Skin epidermis (tissue), 12 donors: ENCODE results near the gene CHD1L.

Experiments
- H3K27ac ChIP-seq, 21 experiments: fragments of 200-600 bp; sonication (generic) in 11 of 21; one replicate each; pipeline ENCODE4 v1.5.0; 2020; ENCODE audit warnings: mild to moderate bottlenecking in 3 of 21, inconsistent platforms in 2 of 21, moderate library complexity in 2 of 21
- H3K4me3 ChIP-seq, 7 experiments: fragments of 200-600 bp; sonication (generic) in 2 of 7; one replicate each; pipeline ENCODE4 v1.5.0; 2020; ENCODE audit warnings: inconsistent platforms in 2 of 7, mild to moderate bottlenecking in 2 of 7, moderate library complexity in 1 of 7

The CHD1L gene

GRCh38 chr1:147337040-147337630, 94.7 kb downstream of the CHD1L start:
- no peak overlapping the region for H3K4me3 ChIP-seq
- H3K27ac ChIP-seq: no peak overlapping the region

DNA sequence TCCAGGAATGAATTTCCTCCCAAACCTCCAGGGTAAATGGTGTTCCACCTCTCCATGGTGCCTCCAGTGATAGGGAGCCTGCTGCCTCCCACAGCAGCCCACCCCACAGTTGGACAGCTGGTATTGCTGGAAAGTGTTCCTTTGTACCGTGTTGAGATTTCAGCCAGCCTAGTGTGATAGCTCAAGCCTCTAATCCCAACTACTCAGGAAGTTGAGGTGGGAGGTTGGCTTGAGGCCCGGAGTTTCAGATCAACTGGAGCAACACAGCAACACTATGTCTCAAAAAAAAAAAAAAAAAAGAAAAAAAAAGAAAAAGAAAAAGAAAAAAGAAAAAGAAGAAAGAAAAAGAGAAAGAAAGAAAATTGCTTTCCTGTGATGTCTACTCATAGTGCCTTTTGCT, 96.1 kb downstream of the CHD1L start:
- H3K27ac ChIP-seq: no peak overlapping the region

DNA sequence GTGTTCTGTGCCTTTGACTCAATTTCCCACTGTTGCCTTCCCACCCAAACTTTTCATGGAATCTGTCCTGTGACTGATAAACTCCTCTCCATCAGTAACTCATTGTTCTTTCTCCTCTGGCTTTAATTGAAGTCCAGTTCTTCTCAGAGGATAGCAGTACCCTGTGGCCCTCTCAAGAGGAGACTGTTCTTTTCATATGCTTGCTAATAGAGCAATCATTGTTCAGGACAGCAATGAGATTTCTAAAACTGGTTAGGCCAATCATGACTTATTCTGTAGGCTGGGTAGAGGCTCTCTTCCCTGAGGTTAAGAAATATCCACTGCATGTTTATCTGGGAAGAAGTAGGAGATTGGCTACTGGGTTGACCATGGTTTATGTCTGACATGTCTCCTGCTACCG, 98.8 kb downstream of the CHD1L start:
- H3K4me3 ChIP-seq: no peak overlapping the region
- no peak overlapping the region for H3K27ac ChIP-seq

More for the DNA sequence above, 96.1 kb downstream of the CHD1L start:
- no peak overlapping the region for H3K4me3 ChIP-seq
